Mesendoderm (in vitro differentiated cells): Measurements from ENCODE around the gene MRPL33.
A peak's percentile ranks its signal among the peaks of the same experiment; 100 is the strongest.
"Not testable (repeated sequence)": the region's sequence is repeated elsewhere in the genome, so short reads cannot be mapped to it uniquely, and the experiment has no call there.

Experiments used
- DNase-seq: peaks from one replicate; pipeline ENCODE4 v3.0.0; 2013
- H2AK5ac ChIP-seq: 2 replicates; pipeline ENCODE4 v1.6.1; 2013; ENCODE audit warnings: low read length, inconsistent platforms
- H2BK120ac ChIP-seq: 2 replicates; pipeline ENCODE4 v1.6.1; 2013; ENCODE audit warnings: low read depth, mild to moderate bottlenecking, low read length, moderate library complexity, mixed read lengths
- H2BK15ac ChIP-seq: replicated peaks from 2 replicates; pipeline ENCODE4 v1.6.1; 2013; ENCODE audit warnings: low read depth, mild to moderate bottlenecking, moderate library complexity
- H2BK5ac ChIP-seq: 2 replicates; pipeline ENCODE4 v1.6.1; 2013; ENCODE audit warnings: low read length, inconsistent platforms
- H3K18ac ChIP-seq: 2 replicates; pipeline ENCODE4 v1.6.1; 2013; ENCODE audit warnings: mild to moderate bottlenecking, low read length, mixed read lengths
- H3K23ac ChIP-seq: one replicate; pipeline ENCODE4 v1.6.1; 2013; ENCODE audit warnings: low read length
- H3K27ac ChIP-seq: 2 replicates; pipeline ENCODE4 v1.5.1; 2013; ENCODE audit warnings: low read depth, mild to moderate bottlenecking, inconsistent platforms, low read length, moderate library complexity
- H3K27me3 ChIP-seq: 2 replicates; pipeline ENCODE4 v1.6.1; 2013; ENCODE audit warnings: low read length, control low read depth, mild to moderate bottlenecking, inconsistent platforms; ENCODE audit not compliant: insufficient read depth, poor library complexity
- H3K36me3 ChIP-seq: 2 replicates; pipeline ENCODE4 v1.6.1; 2013; ENCODE audit warnings: low read length, inconsistent platforms; ENCODE audit not compliant: control insufficient read depth, insufficient read depth
- H3K4ac ChIP-seq: one replicate; pipeline ENCODE4 v1.6.1; 2013; ENCODE audit warnings: low read depth, mild to moderate bottlenecking, low read length, moderate library complexity
- H3K4me1 ChIP-seq: 2 replicates; pipeline ENCODE4 v1.6.1; 2013; ENCODE audit warnings: low read depth, low read length, inconsistent platforms; ENCODE audit not compliant: control insufficient read depth
- H3K4me2 ChIP-seq: 2 replicates; pipeline ENCODE4 v1.6.1; 2013; ENCODE audit warnings: low read length
- H3K4me3 ChIP-seq: 2 replicates; pipeline ENCODE4 v1.5.1; 2013; ENCODE audit warnings: mild to moderate bottlenecking, low read length
- H3K56ac ChIP-seq: one replicate; pipeline ENCODE4 v1.6.1; 2013; ENCODE audit warnings: low read length
- H3K79me1 ChIP-seq: 2 replicates; pipeline ENCODE4 v1.6.1; 2013; ENCODE audit warnings: low read length, inconsistent platforms
- H3K79me2 ChIP-seq: 2 replicates; pipeline ENCODE4 v1.6.1; 2013; ENCODE audit warnings: mild to moderate bottlenecking, low read length; ENCODE audit not compliant: control insufficient read depth, insufficient read depth
- H3K9ac ChIP-seq: 2 replicates; pipeline ENCODE4 v1.6.1; 2013; ENCODE audit warnings: low read length, inconsistent platforms
- H4K5ac ChIP-seq: one replicate; pipeline ENCODE4 v1.6.1; 2013; ENCODE audit warnings: low read length
- H4K8ac ChIP-seq: one replicate; pipeline ENCODE4 v1.6.1; 2013; ENCODE audit warnings: low read depth, mild to moderate bottlenecking, control low read depth, low read length, moderate library complexity
- WGBS: extraction: QIAGEN DNeasy Blood & Tissue Kit; methylation state at CpG from one replicate; pipeline ENCODE4 v1.1.7; 2013; ENCODE audit warnings: low lambda C conversion rate, missing lambda C conversion rate; ENCODE audit not compliant: insufficient coverage; ENCODE audit errors: extremely low coverage; 5-methylcytosine and 5-hydroxymethylcytosine counted together

The MRPL33 gene

DNA sequence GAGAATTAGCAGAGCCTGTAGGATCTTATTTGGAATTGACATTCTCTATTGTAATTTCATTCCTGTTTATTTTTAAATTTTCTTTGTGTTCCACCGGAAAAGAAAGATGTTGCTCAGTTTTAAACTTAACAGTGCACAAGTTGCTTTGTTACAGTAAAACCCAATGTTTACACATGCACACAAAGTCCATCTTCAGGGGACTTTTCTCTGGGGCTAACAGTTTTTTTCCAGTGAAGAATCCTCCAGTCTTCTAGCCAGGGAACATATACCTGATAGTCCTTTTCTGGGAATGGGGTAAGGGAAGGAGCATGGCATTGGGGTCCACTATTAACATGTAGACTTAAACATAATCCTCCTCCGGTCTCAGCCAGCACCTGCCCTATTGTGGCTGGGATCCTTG, 25.2 kb upstream of the MRPL33 start:
- H3K27ac ChIP-seq = no peak overlapping the region
- no peaks in the 10 kb centered on the region for H3K79me2 ChIP-seq
- no peak overlapping the region for H3K4me3 ChIP-seq
- no peak overlapping the region for H4K5ac ChIP-seq
- H2BK5ac ChIP-seq = no peak overlapping the region
- no peak overlapping the region for H3K4ac ChIP-seq
- no peak overlapping the region for H2BK15ac ChIP-seq
- no peak overlapping the region for H3K18ac ChIP-seq
- H3K23ac ChIP-seq = no peak overlapping the region
- H2BK120ac ChIP-seq = no peak overlapping the region
- no CpG with 5 or more reads among the region's 2 CpGs for WGBS
- H3K79me1 ChIP-seq = no peaks in the 10 kb centered on the region
- H3K36me3 ChIP-seq = no peaks in the 10 kb centered on the region
- no peak overlapping the region for H3K4me2 ChIP-seq
- no peaks in the 10 kb centered on the region for H3K27me3 ChIP-seq
- no peak overlapping the region for H4K8ac ChIP-seq
- no peaks in the 10 kb centered on the region for H3K4me1 ChIP-seq
- H3K56ac ChIP-seq = no peak overlapping the region
- no peak overlapping the region for H2AK5ac ChIP-seq
- H3K9ac ChIP-seq = no peak overlapping the region
- DNase-seq = no peak

DNA sequence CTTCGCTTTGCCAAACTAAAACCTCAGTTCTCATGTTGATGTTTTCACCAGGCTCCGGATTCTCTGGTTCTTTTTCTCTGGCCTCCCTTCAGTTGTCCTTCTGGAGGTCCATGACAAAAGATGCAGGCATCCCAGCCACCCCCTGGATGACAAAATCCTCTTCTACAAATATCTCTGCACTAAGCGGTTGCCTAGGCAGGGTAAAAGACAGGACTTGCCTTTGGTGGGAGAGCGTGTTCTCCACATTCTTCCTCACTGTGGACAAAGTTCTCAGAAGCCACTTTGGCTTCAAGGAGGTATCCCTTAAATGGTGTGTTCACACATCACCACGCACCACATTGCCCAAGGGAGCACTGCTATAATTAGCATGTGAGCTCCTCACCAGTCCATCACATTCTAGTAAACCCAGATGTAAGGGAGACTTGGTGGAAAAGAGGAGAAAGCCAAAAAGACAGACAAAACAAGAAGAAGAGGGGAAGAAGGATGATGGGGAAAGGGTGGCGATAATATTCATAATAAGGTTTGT, 23.6 kb upstream of the MRPL33 start:
- H3K79me2 ChIP-seq = no peaks in the 10 kb centered on the region

DNA sequence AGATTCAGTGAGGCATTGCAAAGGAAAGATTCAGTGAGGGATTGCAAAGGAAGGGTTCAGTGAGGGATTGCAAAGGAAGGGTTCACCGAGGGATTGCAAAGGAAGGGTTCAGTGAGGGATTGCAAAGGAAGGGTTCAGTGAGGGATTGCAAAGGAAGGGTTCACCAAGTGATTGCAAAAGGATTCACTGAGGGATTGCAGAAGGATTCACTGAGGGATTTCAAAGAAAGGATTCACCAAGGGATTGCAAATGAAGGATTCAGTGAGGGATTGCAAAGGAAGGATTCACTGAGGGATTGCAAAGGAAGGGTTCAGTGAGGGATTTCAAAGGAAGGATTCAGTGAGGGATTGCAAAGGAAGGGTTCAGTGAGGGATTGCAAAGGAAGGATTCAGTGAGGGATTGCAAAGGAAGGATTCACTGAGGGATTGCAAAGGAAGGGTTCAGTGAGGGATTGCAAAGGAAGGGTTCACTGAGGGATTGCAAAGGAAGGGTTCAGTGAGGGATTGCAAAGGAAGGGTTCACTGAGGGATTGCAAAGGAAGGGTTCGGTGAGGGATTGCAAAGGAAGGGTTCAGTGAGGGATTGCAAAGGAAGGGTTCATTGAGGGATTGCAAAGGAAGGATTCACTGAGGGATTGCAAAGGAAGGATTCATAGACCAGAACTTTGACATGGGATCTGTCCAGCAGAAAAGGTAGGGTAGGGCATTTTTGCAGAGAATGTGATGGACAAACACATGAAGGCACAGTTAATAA, 22.5 kb upstream of the MRPL33 start:
- not testable (repeated sequence) for H2BK120ac ChIP-seq, H3K23ac ChIP-seq, H3K4me1 ChIP-seq, H3K4me2 ChIP-seq, H4K8ac ChIP-seq, H3K27ac ChIP-seq, H2AK5ac ChIP-seq, H4K5ac ChIP-seq, H3K18ac ChIP-seq, H2BK15ac ChIP-seq, H3K9ac ChIP-seq, H3K4ac ChIP-seq, H3K56ac ChIP-seq, DNase-seq, H3K79me2 ChIP-seq, H2BK5ac ChIP-seq, H3K36me3 ChIP-seq, H3K79me1 ChIP-seq, H3K27me3 ChIP-seq, H3K4me3 ChIP-seq
- WGBS = no CpG with 5 or more reads among the region's 2 CpGs

More for the DNA sequence above, 23.6 kb upstream of the MRPL33 start:
- Histone ChIP-seq H3K4me1 (no peaks in the 10 kb centered on the region), H3K23ac (no peak overlapping the region), H4K5ac (no peak overlapping the region), H3K4me3 (no peak overlapping the region), H2BK15ac (no peak overlapping the region), H3K9ac (no peak overlapping the region), H3K27ac (no peak overlapping the region), H2AK5ac (no peak overlapping the region), H3K27me3 (no peaks in the 10 kb centered on the region), H3K4me2 (no peak overlapping the region), H3K79me1 (no peaks in the 10 kb centered on the region), H2BK120ac (no peak overlapping the region), H3K18ac (no peak overlapping the region), H3K36me3 (no peaks in the 10 kb centered on the region), H3K4ac (no peak overlapping the region), H3K56ac (no peak overlapping the region), H2BK5ac (no peak overlapping the region), H4K8ac (no peak overlapping the region)
- DNase-seq = no peak
- WGBS = no CpG with 5 or more reads among the region's 6 CpGs

DNA sequence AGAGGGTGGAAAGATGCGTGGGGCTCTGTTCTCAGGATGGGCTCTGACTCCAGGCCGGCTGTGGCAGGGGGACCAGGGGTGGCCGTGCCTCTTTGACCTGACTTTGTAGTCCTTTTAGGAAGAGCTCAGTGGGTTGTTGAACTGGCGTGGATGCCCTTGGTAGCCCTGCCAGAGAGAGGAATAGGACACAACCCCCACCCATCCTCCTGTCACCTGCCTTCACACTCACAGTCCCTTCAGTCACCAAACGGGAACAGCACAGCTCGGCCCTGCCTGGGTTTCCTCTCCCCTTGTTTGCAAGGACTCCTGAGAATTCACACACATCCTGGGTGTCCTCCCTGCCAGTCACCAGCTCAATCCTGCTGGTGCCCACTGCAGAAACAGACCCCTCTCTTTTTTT, 20.1 kb upstream of the MRPL33 start:
- Histone ChIP-seq H3K23ac (no peak overlapping the region), H3K27me3 (no peaks in the 10 kb centered on the region), H4K8ac (no peak overlapping the region), H3K4ac (no peak overlapping the region), H2BK120ac (no peak overlapping the region), H3K79me2 (no peaks in the 10 kb centered on the region), H3K56ac (peak overlapping the region; percentile 4), H3K4me2 (no peak overlapping the region), H3K79me1 (no peaks in the 10 kb centered on the region), H4K5ac (no peak overlapping the region), H3K27ac (no peak overlapping the region), H3K18ac (no peak overlapping the region), H3K9ac (no peak overlapping the region), H2BK5ac (no peak overlapping the region), H3K4me1 (peaks cover 7% of the 10 kb centered on the region), H3K4me3 (no peak overlapping the region), H3K36me3 (no peaks in the 10 kb centered on the region), H2AK5ac (no peak overlapping the region), H2BK15ac (no peak overlapping the region)
- DNase-seq = no peak
- no CpG with 5 or more reads among the region's 6 CpGs for WGBS

DNA sequence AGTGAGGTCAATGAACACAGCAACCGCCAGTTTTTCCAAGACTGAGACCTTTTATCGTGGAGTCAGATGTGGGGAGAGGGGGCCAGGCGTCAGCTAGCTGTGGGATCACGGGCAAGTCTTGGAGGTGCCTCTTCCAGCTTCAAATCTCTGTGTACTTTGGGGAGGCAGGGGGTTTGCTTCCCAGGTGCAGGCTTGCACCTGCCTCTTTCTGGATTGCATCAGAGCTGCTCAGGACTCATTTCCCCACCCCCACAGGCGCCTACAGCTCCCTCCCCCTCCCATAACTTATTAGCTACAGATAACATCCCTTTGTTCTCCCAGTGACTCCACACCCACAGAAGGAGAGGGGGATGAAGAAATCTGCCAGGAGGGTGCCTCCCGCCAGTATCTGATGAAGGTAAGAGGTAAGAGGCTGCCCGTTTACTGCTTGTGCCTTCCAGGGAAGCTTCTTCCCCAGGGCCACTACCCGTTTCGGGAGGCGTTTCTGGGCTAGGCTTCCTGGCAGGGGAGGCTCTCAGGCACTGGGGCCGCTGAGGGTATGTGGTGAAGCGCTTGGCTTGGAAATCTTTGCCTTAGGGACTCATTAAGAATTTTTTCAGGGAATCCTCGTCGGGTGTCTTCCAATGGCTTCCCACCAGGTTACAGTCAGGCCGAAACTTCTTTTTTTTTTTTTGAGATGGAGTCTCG, 18.8 kb upstream of the MRPL33 start:
- WGBS = no CpG with 5 or more reads among the region's 16 CpGs
- H3K18ac ChIP-seq = peak overlapping the region; percentile 75
- peak overlapping the region; percentile 21 for H3K4me2 ChIP-seq
- DNase-seq = peak; percentile 95
- no peak overlapping the region for H3K23ac ChIP-seq
- H3K36me3 ChIP-seq = no peaks in the 10 kb centered on the region
- no peak overlapping the region for H2AK5ac ChIP-seq
- H4K5ac ChIP-seq = no peak overlapping the region
- peak overlapping the region; percentile 78 for H3K56ac ChIP-seq
- peak overlapping the region; percentile 88 for H4K8ac ChIP-seq
- peaks cover 7% of the 10 kb centered on the region for H3K4me1 ChIP-seq
- H2BK5ac ChIP-seq = peak overlapping the region; percentile 95
- H3K79me1 ChIP-seq = no peaks in the 10 kb centered on the region
- peak overlapping the region; percentile 63 for H2BK120ac ChIP-seq
- H2BK15ac ChIP-seq = no peak overlapping the region
- peak overlapping the region; percentile 50 for H3K4me3 ChIP-seq
- peak overlapping the region; percentile 84 for H3K4ac ChIP-seq
- peak overlapping the region; percentile 74 for H3K27ac ChIP-seq
- H3K9ac ChIP-seq = peak overlapping the region; percentile 78
- H3K79me2 ChIP-seq = no peaks in the 10 kb centered on the region
- H3K27me3 ChIP-seq = no peaks in the 10 kb centered on the region
